Ovary (tissue), 3 donors: ENCODE data around the gene C1orf141.

Source experiments
- EP300 ChIP-seq: sonication (generic); formaldehyde crosslinking; IDR thresholded peaks from one replicate; pipeline ENCODE4 v1.6.1; 2017; ENCODE audit warnings: antibody characterized with exemption
- TF ChIP-seq, protein P1 (sequence below), 3 donors: fragments of 450-650 bp in 2 of 3; fragments of 200-600 bp in 1 of 3; IDR thresholded peaks; one replicate each; pipeline versions ENCODE4 v1.5.1 to v1.8.0; 2016 to 2022; ENCODE audit warnings: antibody characterized with exemption in 3 of 3, mild to moderate bottlenecking in 1 of 3
- donor health status: DM: no; HTN: no; CAD: no.

GRCh38 chr1:67105508-67105907, 29.3 kb downstream of the C1orf141 start:
- TF ChIP-seq, protein P1, sequence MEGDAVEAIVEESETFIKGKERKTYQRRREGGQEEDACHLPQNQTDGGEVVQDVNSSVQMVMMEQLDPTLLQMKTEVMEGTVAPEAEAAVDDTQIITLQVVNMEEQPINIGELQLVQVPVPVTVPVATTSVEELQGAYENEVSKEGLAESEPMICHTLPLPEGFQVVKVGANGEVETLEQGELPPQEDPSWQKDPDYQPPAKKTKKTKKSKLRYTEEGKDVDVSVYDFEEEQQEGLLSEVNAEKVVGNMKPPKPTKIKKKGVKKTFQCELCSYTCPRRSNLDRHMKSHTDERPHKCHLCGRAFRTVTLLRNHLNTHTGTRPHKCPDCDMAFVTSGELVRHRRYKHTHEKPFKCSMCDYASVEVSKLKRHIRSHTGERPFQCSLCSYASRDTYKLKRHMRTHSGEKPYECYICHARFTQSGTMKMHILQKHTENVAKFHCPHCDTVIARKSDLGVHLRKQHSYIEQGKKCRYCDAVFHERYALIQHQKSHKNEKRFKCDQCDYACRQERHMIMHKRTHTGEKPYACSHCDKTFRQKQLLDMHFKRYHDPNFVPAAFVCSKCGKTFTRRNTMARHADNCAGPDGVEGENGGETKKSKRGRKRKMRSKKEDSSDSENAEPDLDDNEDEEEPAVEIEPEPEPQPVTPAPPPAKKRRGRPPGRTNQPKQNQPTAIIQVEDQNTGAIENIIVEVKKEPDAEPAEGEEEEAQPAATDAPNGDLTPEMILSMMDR (IDR thresholded peaks at IDR 0.05), result no peak
- TF ChIP-seq EP300, result no peak
